GM12892 (cell line): Measurements from ENCODE around the gene ADGRD1.
A peak's percentile ranks its signal among the peaks of the same experiment; 100 is the strongest.

ENCODE experiments used
- DNase-seq: peaks from one replicate; pipeline ENCODE4 v3.0.0; 2011; ENCODE audit not compliant: insufficient read length
- FAIRE-seq: peaks from 2 replicates; lab custom pipeline; 2011; peaks lifted over from hg19 to GRCh38; lab: Jason Lieb, UNC
- POLR2A ChIP-seq: IDR thresholded peaks from 2 replicates; pipeline ENCODE4 v1.6.1; 2011; ENCODE audit warnings: low read depth, low read length, control low read depth
- POLR2AphosphoS5 ChIP-seq: IDR thresholded peaks from 2 replicates; pipeline ENCODE4 v1.6.1; 2011; ENCODE audit warnings: low read depth, low read length, control low read depth
- TAF1 ChIP-seq: IDR thresholded peaks from 2 replicates; pipeline ENCODE4 v1.6.1; 2011; ENCODE audit warnings: low read depth, mild to moderate bottlenecking, control low read depth, low read length, borderline replicate concordance

The ADGRD1 gene

GRCh38 chr12:131045705-131046460 is 92.2 kb downstream of the ADGRD1 start:
- no peak for DNase-seq
- peak; percentile 70 for FAIRE-seq
- TF ChIP-seq POLR2A (no peak), TAF1 (no peak), POLR2AphosphoS5 (no peak)

DNA sequence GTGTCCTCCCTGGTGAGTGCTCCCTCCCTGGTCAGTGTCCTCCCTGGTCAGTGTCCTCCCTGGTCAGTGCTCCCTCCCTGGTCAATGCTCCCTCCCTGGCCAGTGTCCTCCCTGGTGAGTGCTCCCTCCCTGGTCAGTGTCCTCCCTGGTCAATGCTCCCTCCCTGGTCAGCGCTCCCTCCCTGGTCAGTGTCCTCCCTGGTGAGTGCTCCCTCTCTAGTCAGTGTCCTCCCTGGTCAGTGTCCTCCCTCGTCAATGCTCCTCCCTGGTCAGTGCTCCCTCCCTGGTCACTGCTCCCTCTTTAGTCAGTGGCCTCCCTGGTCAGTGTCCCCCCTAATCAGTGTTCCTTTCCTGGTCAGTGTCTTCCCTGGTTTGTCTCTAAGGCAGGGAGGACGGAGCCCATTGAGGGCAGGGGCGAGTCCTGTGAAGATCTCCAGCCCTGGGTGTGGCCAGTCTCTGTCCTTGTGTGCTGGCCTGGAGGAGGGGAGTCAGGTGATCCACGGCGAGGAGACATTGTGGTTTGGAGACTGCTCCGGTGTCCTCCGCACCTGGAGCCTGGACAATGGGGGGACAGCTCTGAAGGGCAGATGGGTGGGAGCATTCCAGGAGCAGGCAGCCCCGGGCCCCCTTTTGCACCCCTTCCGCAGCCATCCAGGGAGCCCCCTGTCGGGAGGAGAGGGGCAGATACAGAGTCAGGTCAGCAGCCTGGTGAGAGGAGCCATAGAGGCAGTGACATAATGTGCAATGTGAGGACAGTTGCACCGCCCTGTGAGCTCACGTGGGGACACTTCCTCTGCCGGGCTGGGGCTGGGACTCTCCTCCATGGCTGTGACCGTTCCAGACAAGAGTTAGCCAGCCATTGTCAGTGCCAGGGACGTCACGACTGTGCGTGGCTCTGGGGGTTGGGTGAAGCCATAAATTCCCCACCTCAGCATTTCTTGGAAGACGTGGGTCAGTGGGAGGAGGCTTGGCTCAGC is 93.4 kb downstream of the ADGRD1 start:
- TF ChIP-seq POLR2AphosphoS5 = no peak
- TF ChIP-seq TAF1 = no peak
- no peak for TF ChIP-seq POLR2A
- DNase-seq (no peak), FAIRE-seq (no peak)

DNA sequence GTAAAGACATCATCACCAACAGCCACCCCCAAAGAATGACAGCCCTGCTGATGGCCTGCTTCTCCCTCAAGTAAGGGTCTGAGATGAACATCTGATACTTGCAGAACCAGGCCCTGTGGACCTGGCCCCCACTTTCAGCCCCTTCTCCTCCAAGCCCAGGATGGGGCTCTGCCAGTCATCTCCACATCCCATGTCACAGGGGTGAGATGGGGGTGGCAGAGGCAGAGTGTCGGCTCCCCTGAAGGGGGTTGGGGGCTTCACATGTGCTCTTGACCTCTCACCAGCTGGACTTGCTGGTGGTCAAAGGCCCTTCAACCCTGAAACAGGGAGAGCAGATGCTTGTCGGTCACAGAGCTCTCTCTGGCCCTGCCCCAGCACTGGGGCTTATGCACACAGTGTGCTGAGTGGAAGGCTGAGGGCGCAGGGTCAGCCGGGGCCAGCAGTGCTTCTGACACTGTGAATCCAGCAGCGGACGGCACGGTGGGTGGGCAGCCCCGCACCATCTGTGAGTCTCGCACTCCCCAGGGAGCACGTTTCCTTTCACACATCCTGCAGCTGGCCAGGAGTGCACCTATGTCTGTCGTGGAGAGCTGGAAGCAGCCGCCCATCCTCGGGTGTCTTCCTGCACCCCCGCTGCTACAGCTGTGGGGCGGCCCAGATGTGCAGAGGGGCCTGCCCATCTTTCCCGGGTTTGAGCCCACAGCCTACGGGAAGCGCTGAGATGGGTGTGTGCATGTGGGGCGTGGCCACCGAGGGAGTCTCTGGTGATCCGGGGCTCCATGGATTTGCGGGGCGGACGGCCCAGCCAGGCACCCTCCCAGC is 94.3 kb downstream of the ADGRD1 start:
- TF ChIP-seq POLR2AphosphoS5 = no peak
- TF ChIP-seq POLR2A = no peak
- no peak for TF ChIP-seq TAF1
- FAIRE-seq (no peak), DNase-seq (no peak)

- no peak for TF ChIP-seq POLR2AphosphoS5
- TF ChIP-seq POLR2A = no peak
- TF ChIP-seq TAF1 = no peak
- no peak for FAIRE-seq
- DNase-seq = no peak
Observed at GRCh38 chr12:131048611-131048990, 94.9 kb downstream of the ADGRD1 start.

DNA sequence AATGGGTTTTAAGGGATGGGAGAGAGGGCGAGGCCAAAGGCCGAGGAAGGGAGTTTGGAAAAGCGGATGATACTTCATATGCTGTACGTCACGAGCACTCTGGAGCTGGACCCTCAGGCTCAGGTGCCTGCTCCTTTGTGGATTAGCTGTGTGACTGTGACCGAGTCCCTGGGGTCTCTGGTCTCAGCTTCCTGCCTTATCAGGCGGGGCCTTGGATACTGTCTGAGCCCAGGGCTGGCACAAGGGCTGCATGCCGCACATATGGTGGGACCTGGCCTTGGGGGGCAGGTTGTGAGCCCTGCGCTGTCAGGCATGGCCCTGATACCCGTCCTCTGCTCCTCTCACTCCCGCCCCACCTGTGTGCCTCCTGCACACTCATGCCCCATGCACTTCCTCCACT is 95.3 kb downstream of the ADGRD1 start:
- FAIRE-seq (no peak), DNase-seq (no peak)
- TF ChIP-seq TAF1 (no peak), POLR2A (no peak), POLR2AphosphoS5 (no peak)

DNA sequence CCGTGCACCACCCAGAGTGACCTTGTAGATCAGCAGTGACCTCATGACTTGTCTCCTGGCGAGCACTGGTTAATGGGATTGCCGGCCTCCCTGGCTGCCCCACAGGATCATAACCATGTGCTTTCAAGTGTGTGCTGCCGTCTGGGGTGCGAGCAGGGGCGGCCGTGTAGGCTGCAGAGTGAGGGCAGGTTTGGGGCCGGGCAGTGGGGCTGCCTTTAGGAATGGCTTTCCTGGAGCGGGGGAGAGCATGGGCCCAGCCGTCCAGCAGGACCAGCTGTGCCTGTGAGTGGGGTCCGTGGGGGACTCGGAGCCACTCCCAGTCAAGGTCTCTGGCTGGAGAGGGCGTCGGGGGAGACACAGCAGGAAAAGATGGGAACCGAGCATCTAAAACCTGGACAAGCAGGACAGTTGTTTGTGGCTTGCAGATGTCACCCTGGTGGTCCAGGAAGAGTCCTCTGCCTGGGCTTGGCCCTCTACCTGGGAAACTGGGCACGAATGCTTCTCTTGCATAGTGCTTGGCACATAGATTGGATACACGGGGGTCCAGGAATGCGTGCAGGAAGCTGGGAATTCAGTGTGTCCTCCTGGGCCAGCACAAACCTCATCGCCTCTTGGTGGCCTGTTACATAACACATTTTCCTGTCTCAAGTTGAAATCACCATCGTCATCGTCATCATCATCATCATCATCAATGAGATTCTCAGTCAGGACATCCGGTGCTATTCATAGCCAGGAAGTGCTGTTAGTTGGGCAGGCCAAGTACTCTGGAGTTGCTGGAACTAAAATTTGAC is 96.0 kb downstream of the ADGRD1 start:
- TF ChIP-seq POLR2A (no peak), TAF1 (no peak), POLR2AphosphoS5 (no peak)
- no peak for DNase-seq
- no peak for FAIRE-seq

- TF ChIP-seq TAF1 = no peak
- TF ChIP-seq POLR2AphosphoS5 = no peak
- TF ChIP-seq POLR2A = no peak
- DNase-seq = no peak
- FAIRE-seq = no peak
Observed at GRCh38 chr12:131050463-131051154, 96.9 kb downstream of the ADGRD1 start.

- FAIRE-seq (no peak), DNase-seq (no peak)
- no peak for TF ChIP-seq TAF1
- no peak for TF ChIP-seq POLR2AphosphoS5
- no peak for TF ChIP-seq POLR2A
Observed at GRCh38 chr12:131051155-131051473, 97.4 kb downstream of the ADGRD1 start.

- no peak for DNase-seq
- FAIRE-seq = no peak
- no peak for TF ChIP-seq POLR2AphosphoS5
- no peak for TF ChIP-seq TAF1
- no peak for TF ChIP-seq POLR2A
Observed at GRCh38 chr12:131052063-131052781, 98.5 kb downstream of the ADGRD1 start.

- FAIRE-seq (no peak), DNase-seq (no peak)
- TF ChIP-seq POLR2AphosphoS5 (no peak), POLR2A (no peak), TAF1 (no peak)
Observed at GRCh38 chr12:131052929-131053328, 99.2 kb downstream of the ADGRD1 start.

DNA sequence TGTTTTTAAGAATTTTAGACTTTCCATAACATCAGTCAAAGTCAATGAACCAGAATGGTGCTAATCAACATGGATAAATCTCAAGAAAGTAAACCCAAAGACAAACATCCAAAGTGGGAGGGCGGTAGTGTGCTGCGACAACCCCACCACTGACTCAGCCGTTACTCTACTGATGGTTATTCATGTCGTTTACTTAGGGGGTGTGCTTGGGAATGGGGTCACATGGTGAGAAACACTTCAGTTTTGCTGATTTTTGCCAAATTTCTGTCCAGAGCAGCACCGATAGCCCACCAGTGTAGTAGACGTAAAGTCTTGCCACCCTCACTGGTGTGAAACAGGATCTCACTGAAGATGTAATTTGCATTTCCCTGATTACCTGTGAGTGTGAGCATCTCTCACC is 99.9 kb downstream of the ADGRD1 start:
- no peak for DNase-seq
- no peak for TF ChIP-seq POLR2AphosphoS5
- TF ChIP-seq POLR2A = no peak
- no peak for TF ChIP-seq TAF1
- no peak for FAIRE-seq
